Activated CD8-positive, alpha-beta T cell treated with anti-CD3 and anti-CD28 coated beads, Interleukin-2, amount 10 ng/mL, durations not matched to agents 7 days and 5 days (primary cell): ENCODE data around the gene ZC3H10. TPM values are rescaled to one million over a fixed set of nuclear protein-coding genes. Genes with fewer than 3 reads are reported as not detected.
"Not testable (repeated sequence)": the region's sequence is repeated elsewhere in the genome, so short reads cannot be mapped to it uniquely, and the experiment has no call there.

Source experiments
- ATAC-seq: fragments of 150-1000 bp; cut with Tn5 transposase; one replicate; pipeline ENCODE4 v1.10.0; 2021; ENCODE audit warnings: moderate library complexity
- CTCF ChIA-PET: fragments of 350-600 bp; sonication (Branson Sonifier 250); formaldehyde crosslinking; loops from one replicate; lab custom pipeline; 2021; ENCODE audit warnings: antibody characterized with exemption; lab: Charles Lee
- POLR2A ChIA-PET: fragments of 350-600 bp; sonication (Branson Sonifier 250); formaldehyde crosslinking; loops from one replicate; lab custom pipeline; 2021; ENCODE audit warnings: antibody characterized with exemption; lab: Charles Lee
- DNase-seq: peaks from one replicate; pipeline ENCODE4 v3.0.0-alpha.2; 2020
- H3K27ac Mint-ChIP-seq: one replicate; pipeline ENCODE4 v1.8.0; 2021; ENCODE audit warnings: mild to moderate bottlenecking, mixed read lengths
- H3K27me3 Mint-ChIP-seq: one replicate; pipeline ENCODE4 v1.8.0; 2021; ENCODE audit warnings: low read depth, mixed read lengths
- H3K36me3 Mint-ChIP-seq: one replicate; pipeline ENCODE4 v1.8.0; 2021; ENCODE audit warnings: low read depth, mixed read lengths
- H3K4me1 Mint-ChIP-seq: one replicate; pipeline ENCODE4 v1.8.0; 2021; ENCODE audit warnings: low read depth, mixed read lengths
- H3K4me3 Mint-ChIP-seq: one replicate; pipeline ENCODE4 v1.8.0; 2021; ENCODE audit warnings: mild to moderate bottlenecking, mixed read lengths
- H3K9me3 Mint-ChIP-seq: one replicate; pipeline ENCODE4 v1.8.0; 2022; ENCODE audit warnings: mixed read lengths; ENCODE audit not compliant: insufficient read depth
- total RNA-seq, 2 experiments: library from RNA; stranded (reverse); gene quantifications; one replicate each; pipeline ENCODE4 v1.2.3, GENCODE V29; 2021

ZC3H10 gene
- total RNA-seq, 2 experiments from 2014 or later, result 9.1 to 10.6 TPM

- Mint-ChIP-seq H3K4me3 (no peak overlapping the region), H3K27me3 (no peaks in the 10 kb centered on the region), H3K4me1 (peaks cover 66% of the 10 kb centered on the region), H3K9me3 (no peaks in the 10 kb centered on the region), H3K27ac (no peak overlapping the region), H3K36me3 (peaks cover 36% of the 10 kb centered on the region)
- ChIA-PET POLR2A (interaction anchor here (1.0 to 2.9 kb wide), 5 partner anchors 11 to 37 kb away, joined by 3 to 17 read pairs (median 7); partner anchors contain the start of genes ESYT1 and ZC3H10), CTCF (interaction anchor here (1.5 to 1.6 kb wide), 2 partner anchors 35 to 36 kb away, joined by 5 to 12 read pairs; partner anchors contain the start of genes SMARCC2 and ZC3H10)
- no peak for ATAC-seq
- DNase-seq, result no peak
Observed at GRCh38 chr12:56154246-56154771, 36.2 kb downstream of the ZC3H10 start.

GRCh38 chr12:56154818-56155217 is 36.8 kb downstream of the ZC3H10 start:
- ChIA-PET CTCF (interaction anchor here (1.2 to 2.6 kb wide), 4 partner anchors 26 to 108 kb away, joined by 3 to 13 read pairs (median 8); partner anchors contain the start of genes ESYT1, SMARCC2 and ZC3H10), POLR2A (interaction anchor here (0.9 to 2.9 kb wide), 6 partner anchors 12 to 37 kb away, joined by 3 to 17 read pairs (median 6); partner anchors contain the start of genes ESYT1, SMARCC2 and ZC3H10)
- Mint-ChIP-seq H3K4me3 (no peak overlapping the region), H3K27ac (no peak overlapping the region), H3K9me3 (no peaks in the 10 kb centered on the region), H3K36me3 (peaks cover 38% of the 10 kb centered on the region), H3K4me1 (peaks cover 68% of the 10 kb centered on the region), H3K27me3 (no peaks in the 10 kb centered on the region)
- ATAC-seq, result no peak
- DNase-seq, result no peak

GRCh38 chr12:56155256-56155845 is 37.3 kb downstream of the ZC3H10 start:
- Mint-ChIP-seq H3K4me1 (peaks cover 70% of the 10 kb centered on the region), H3K27ac (peak overlapping the region; percentile 48), H3K27me3 (no peaks in the 10 kb centered on the region), H3K36me3 (peaks cover 43% of the 10 kb centered on the region), H3K9me3 (no peaks in the 10 kb centered on the region), H3K4me3 (peak overlapping the region; percentile 30)
- POLR2A ChIA-PET, result interaction anchor here (0.6 to 2.9 kb wide), 6 partner anchors 12 to 38 kb away, joined by 3 to 17 read pairs (median 6); partner anchors contain the start of genes ESYT1, SMARCC2 and ZC3H10
- DNase-seq, result no peak
- CTCF ChIA-PET, result interaction anchor here (1.2 to 2.6 kb wide), 4 partner anchors 27 to 108 kb away, joined by 3 to 13 read pairs (median 8); partner anchors contain the start of genes ESYT1, SMARCC2 and ZC3H10
- no peak for ATAC-seq

GRCh38 chr12:56156464-56157200 is 38.6 kb downstream of the ZC3H10 start:
- POLR2A ChIA-PET, result interaction anchor here (0.8 kb wide), 1 partner anchor 30 kb away, joined by 3 read pairs; no protein-coding TSS in a partner anchor
- H3K4me3 Mint-ChIP-seq, result peak overlapping the region; percentile 90
- peaks cover 69% of the 10 kb centered on the region for H3K4me1 Mint-ChIP-seq
- not testable (repeated sequence) for DNase-seq, H3K9me3 Mint-ChIP-seq, H3K27me3 Mint-ChIP-seq, ATAC-seq
- H3K27ac Mint-ChIP-seq, result peak overlapping the region; percentile 96
- peaks cover 54% of the 10 kb centered on the region for H3K36me3 Mint-ChIP-seq
- CTCF ChIA-PET, result interaction anchor here (1.1 to 2.6 kb wide), 2 partner anchors 28 to 39 kb away, joined by 4 to 13 read pairs; partner anchors contain the start of genes ESYT1 and ZC3H10

GRCh38 chr12:56157201-56158028 is 39.3 kb downstream of the ZC3H10 start:
- Mint-ChIP-seq H3K4me1 (peaks cover 68% of the 10 kb centered on the region), H3K36me3 (peaks cover 62% of the 10 kb centered on the region)

GRCh38 chr12:56158029-56158925 is 40.2 kb downstream of the ZC3H10 start, which contains the start of gene MYL6:
Gene MYL6 (plus strand): TSS chr12:56158359. CDS start chr12:56158402, 43 bp downstream.
- peak; percentile 97 for DNase-seq
- Mint-ChIP-seq H3K36me3 (peaks cover 69% of the 10 kb centered on the region), H3K27me3 (no peaks in the 10 kb centered on the region), H3K27ac (peak within 1 kb of the TSS; percentile 96), H3K4me1 (peaks cover 61% of the 10 kb centered on the region), H3K4me3 (peak within 1 kb of the TSS; percentile 90), H3K9me3 (no peaks in the 10 kb centered on the region)
- peak; percentile 83 for ATAC-seq
- ChIA-PET POLR2A (interaction anchor here (0.6 to 6.6 kb wide), 15 partner anchors 10 to 471 kb away, joined by 3 to 77 read pairs (median 3); partner anchors contain the start of genes ESYT1, SMARCC2 and ZC3H10), CTCF (interaction anchor here (0.6 to 8.3 kb wide), 6 partner anchors 17 to 205 kb away, joined by 3 to 74 read pairs (median 14); partner anchors contain the start of genes ESYT1, SMARCC2 and ZC3H10)

More at GRCh38 chr12:56157201-56158028, 39.3 kb downstream of the ZC3H10 start:
- peak overlapping the region; percentile 90 for H3K4me3 Mint-ChIP-seq
- ChIA-PET POLR2A (interaction anchor here (0.7 to 6.6 kb wide), 8 partner anchors 9 to 294 kb away, joined by 3 to 77 read pairs (median 4); partner anchors contain the start of genes ESYT1, SMARCC2 and ZC3H10), CTCF (interaction anchor here (1.1 to 8.3 kb wide), 4 partner anchors 29 to 39 kb away, joined by 4 to 74 read pairs (median 32); partner anchors contain the start of genes ESYT1, SMARCC2 and ZC3H10)
- DNase-seq, result peak; percentile 80
- peak overlapping the region; percentile 96 for H3K27ac Mint-ChIP-seq
- H3K9me3 Mint-ChIP-seq, result no peaks in the 10 kb centered on the region
- peak; percentile 53 for ATAC-seq
- no peaks in the 10 kb centered on the region for H3K27me3 Mint-ChIP-seq

- Mint-ChIP-seq H3K27me3 (no peaks in the 10 kb centered on the region), H3K27ac (peak overlapping the region; percentile 96), H3K4me1 (peaks cover 58% of the 10 kb centered on the region), H3K9me3 (no peaks in the 10 kb centered on the region), H3K4me3 (peak overlapping the region; percentile 90), H3K36me3 (peaks cover 76% of the 10 kb centered on the region)
- ChIA-PET CTCF (interaction anchor here (1.0 to 8.3 kb wide), 5 partner anchors 16 to 40 kb away, joined by 3 to 74 read pairs (median 20); partner anchors contain the start of genes ESYT1, SMARCC2 and ZC3H10), POLR2A (interaction anchor here (0.9 to 6.6 kb wide), 9 partner anchors 9 to 470 kb away, joined by 3 to 77 read pairs (median 6); partner anchors contain the start of genes ESYT1, SMARCC2 and ZC3H10)
- peak; percentile 3 for ATAC-seq
- DNase-seq, result peak; percentile 52
Observed at GRCh38 chr12:56158926-56159461, 40.9 kb downstream of the ZC3H10 start.

- ChIA-PET POLR2A (interaction anchor here (0.8 to 6.6 kb wide), 10 partner anchors 9 to 140 kb away, joined by 3 to 77 read pairs (median 5); partner anchors contain the start of genes CS, ESYT1, PA2G4 and SMARCC2), CTCF (interaction anchor here (1.0 to 8.3 kb wide), 5 partner anchors 16 to 41 kb away, joined by 3 to 74 read pairs (median 20); partner anchors contain the start of genes ESYT1, SMARCC2 and ZC3H10)
- ATAC-seq, result no peak
- DNase-seq, result no peak
- Mint-ChIP-seq H3K27me3 (no peaks in the 10 kb centered on the region), H3K9me3 (no peaks in the 10 kb centered on the region), H3K4me1 (peaks cover 51% of the 10 kb centered on the region), H3K27ac (peak overlapping the region; percentile 96), H3K4me3 (peak overlapping the region; percentile 90), H3K36me3 (peaks cover 79% of the 10 kb centered on the region)
Observed at GRCh38 chr12:56159482-56160192, 41.6 kb downstream of the ZC3H10 start.
